NT2/D1 (cell line): Measurements from ENCODE around the gene SYVN1.

Source experiments
- SUZ12 ChIP-seq: IDR thresholded peaks from 2 replicates; pipeline ENCODE4 v1.6.1; 2011; ENCODE audit not compliant: insufficient read length, insufficient read depth; ENCODE audit errors: extremely low read depth
- YY1 ChIP-seq: IDR thresholded peaks from 2 replicates; pipeline ENCODE4 v1.6.1; 2011; ENCODE audit not compliant: insufficient read length, insufficient read depth
- ZNF274 ChIP-seq: IDR thresholded peaks from 2 replicates; pipeline ENCODE4 v1.6.1; 2011; ENCODE audit warnings: mild to moderate bottlenecking, low read depth, low read length

DNA sequence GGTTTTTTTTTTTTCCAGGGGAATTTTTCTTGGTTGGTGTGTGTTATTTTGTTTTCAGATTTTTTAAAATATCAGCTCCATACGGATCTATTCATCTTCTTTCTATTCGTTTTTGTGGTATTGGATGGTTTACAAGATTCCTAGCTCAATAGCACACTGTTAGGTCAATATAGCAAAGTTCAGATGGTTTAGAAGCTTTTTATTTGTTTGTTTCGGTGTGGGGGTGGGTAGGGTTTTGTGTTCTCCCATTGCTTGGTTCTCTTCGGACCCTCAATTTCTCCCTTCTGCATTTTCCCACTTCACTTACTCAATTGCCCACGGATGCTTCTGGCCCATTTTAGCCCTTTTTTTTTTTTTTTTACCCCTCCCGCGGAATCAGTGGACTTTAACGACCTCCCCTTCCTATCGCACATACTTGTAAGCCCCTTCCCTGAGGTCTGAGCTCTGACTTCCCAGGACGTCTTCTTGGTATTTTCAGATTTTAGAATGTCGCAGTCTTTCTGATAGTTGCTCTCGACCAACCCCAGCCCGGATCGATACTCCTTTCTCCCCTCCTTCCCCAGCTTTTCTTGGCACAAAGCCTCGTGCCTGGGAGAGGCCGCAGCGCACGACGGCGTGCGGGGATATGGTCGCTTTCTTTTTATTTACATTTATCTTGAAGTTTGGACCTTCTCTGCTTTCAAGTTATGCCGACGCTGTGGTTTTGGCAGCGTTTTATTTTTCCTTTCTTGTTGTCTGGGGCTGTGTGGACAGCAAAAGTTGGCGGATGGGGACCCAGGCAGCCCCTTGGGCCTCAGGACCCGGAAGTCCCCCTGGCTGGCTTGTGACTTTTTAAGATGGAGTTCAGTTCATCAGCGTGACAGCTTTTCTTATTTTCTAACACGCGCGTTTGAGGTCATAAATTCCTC lies 31.3 kb upstream of the SYVN1 start:
- TF ChIP-seq YY1 (no peak), SUZ12 (no peak), ZNF274 (no peak)
